ENCODE results near the gene DDX18.
"Not testable (repeated sequence)": the region's sequence is repeated elsewhere in the genome, so short reads cannot be mapped to it uniquely, and the experiment has no call there.

Gene DDX18

GRCh38 chr2:117814417-117815264, at the start of gene DDX18:
DDX18 (plus strand) TSS chr2:117814691; CDS start chr2:117814778, 87 bp downstream.
- peak; percentile 99 for DNase-seq

GRCh38 chr2:117770730-117771129, 43.8 kb upstream of the DDX18 start:
- DNase-seq, result no peak

DNA sequence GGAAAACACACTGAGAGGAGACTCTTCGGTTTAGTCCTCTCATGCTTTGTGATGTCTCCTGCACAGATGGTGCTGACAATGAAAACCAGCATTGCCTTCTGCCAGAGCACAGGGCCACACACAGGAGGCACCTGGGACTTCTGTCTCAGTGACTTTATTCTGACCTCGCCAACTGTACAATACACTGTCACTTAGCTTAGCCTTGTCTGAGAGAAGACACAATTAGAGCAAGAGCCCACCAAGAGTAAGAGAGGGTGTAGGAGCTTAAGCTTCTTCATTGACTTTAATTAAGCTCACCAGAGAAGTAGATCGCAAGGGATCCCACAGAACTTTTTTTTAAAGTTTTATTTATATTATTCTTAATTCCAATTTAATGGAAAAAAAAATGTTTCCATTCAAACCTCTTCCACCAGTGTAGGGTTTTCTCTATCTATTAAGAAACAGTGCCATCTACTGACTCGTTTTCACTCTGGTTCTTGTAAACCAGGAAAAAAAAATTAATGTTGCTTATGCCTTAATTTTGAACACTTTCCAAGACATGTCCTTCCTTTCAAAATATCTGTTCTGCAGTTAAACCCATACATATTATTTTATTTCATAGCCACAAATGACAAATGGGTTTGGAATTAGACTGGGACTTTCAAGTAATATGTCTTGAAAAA, 42.4 kb upstream of the DDX18 start:
- DNase-seq, result peak; percentile 91

DNA sequence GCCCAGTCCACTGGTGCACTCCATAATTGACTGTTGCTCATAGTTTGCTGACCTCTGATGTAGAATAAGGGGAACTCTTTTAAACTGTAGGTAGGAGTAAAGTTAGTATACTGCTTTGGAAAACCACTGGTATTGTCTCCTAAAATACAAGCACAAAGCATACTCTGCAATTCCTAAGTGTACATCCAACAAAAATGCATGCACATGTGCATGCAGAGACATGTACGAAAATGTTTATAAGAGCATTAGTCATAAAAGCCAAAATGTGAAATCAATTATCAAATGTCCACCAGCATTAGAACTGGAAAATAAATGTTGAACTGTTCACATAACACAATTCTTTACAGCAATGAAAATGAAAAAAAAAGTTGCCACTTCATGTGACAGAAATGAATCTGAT, 39.8 kb upstream of the DDX18 start:
- no peak for DNase-seq

DNA sequence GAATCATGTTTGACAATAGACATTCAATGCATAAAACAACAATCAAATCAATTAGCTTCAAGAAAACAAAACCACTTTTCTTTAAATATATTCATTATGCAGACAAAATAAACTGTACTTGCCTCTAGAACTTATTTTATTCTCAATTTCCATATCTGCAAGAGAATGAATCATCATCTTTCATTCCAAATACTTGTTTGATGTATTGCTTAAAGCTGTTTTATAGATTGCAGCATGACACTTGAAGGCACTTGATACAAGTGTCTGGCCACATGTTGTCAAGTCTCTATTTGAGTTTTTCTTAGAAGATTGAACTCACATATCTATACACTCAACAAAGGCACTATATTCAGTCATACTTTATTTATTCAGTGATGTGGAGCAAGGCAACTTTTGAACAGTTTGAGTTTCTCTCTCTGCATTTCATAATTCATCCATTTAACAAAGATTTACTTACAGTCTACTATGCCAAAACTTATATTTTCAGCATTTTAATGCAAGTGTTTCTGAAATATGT, 38.7 kb upstream of the DDX18 start:
- no peak for DNase-seq

- DNase-seq, result no peak
These were observed 37.6 kb upstream of the DDX18 start for GRCh38 chr2:117776888-117777287.

- DNase-seq, result peak; percentile 63
These were observed 28.8 kb upstream of the DDX18 start for GRCh38 chr2:117785740-117786139.

- no peak for DNase-seq
These were observed 28.0 kb upstream of the DDX18 start for GRCh38 chr2:117786520-117786919.

GRCh38 chr2:117789505-117789904, 25.0 kb upstream of the DDX18 start:
- no peak for DNase-seq

- DNase-seq, result no peak
These were observed 19.8 kb upstream of the DDX18 start for GRCh38 chr2:117794668-117795067.

- no peak for DNase-seq
These were observed 12.7 kb upstream of the DDX18 start for GRCh38 chr2:117801826-117802225.

DNA sequence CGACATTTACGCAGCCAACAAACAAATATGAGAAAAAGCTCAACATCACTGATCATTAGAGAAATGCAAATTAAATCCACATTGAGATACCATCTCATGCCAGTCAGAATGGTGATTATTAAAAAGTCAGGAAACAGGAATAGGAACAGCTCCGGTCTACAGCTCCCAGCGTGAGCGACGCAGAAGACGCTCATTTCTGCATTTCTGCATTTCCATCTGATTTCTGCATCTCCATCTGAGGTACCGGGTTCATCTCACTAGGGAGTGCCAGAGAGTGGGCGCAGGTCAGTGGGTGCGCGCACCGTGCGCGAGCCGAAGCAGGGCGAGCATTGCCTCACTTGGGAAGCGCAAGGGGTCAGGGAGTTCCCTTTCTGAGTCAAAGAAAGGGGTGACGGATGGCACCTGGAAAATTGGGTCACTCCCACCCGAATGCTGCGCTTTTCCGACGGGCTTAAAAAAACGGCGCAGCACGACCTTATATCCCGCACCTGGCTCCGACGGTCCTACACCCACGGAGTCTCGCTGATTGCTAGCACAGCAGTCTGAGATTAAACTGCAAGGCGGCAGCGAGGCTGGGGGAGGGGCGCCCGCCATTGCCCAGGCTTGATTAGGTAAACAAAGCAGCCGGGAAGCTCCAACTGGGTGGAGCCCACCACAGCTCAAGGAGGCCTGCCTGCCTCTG, 10.7 kb upstream of the DDX18 start:
- DNase-seq, result not testable (repeated sequence)

DNA sequence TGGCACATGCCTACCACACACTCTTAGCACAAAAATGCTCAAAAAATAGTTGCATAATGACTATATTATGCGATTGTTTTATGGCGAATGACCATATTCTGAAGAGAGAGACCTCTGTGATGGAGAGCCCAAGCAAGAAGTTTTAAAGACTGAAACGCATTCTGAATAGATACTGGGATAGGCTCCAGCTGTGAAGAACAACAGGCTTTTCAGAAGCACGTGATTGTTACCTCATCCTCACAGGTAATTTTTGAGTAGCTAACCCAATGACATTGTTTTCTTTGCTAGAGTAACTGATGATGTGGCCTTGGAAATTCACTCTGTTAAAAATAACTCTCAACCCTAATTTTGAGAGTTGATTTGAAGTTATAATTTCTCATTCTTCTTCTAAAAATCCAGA, 2.0 kb upstream of the DDX18 start:
- no peak for DNase-seq

GRCh38 chr2:117815946-117816345, 1.5 kb downstream of the DDX18 start:
- no peak for DNase-seq

DNA sequence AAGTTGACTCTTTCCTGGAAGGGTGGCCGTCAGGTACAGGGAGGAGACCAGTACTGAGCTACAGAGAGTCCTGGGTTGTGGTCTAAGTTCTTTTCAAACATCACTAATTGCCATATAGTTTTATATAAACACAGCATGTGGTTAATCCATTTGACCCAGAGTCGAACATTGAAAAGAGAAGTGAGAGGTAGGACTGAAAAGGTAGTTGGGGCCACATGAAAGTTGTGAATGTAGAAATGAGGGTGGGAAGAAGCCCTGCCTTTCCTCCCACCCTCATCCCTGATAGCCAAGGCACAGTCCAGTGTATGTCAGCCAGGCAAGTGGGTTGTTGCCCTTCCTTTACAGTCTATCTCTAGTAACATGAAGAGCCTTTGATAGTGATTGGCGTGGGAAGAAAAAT, 4.4 kb downstream of the DDX18 start:
- no peak for DNase-seq

DNA sequence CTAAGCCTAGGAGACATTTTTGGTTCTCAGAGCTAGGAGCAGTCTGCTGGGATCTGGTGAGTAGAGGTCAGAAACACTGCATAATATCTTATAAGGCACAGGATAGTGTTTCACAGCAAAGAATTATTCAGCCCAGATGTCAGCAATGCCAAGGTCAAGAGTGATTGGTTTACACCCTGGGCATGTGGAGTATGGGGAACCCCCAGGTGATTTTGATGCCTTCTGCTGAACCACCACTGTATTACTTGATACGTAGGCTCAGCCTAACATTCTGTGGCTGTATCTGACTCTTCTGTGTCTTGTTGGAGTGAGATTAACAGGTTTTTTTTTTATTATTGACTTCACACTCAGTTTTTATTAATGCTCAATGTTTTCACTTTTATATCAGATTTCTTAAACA, 6.0 kb downstream of the DDX18 start:
- DNase-seq, result no peak

GRCh38 chr2:117825437-117825836, 10.9 kb downstream of the DDX18 start:
- no peak for DNase-seq

DNA sequence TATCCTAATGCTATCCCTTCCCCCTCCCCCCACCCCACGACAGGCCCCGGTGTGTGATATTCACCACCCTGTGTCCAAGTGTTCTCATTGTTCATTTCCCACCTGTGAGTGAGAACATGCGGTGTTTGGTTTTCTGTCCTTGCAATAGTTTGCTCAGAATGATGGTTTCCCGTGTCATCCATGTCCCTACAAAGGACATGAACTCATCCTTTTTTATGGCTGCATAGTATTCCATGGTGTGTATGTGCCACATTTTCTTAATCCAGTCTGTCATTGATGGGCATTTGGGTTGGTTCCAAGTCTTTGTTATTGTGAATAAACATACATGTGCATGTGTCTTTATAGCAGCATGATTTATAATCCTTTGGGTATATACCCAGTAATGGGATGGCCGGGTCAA, 13.0 kb downstream of the DDX18 start:
- not testable (repeated sequence) for DNase-seq

DNA sequence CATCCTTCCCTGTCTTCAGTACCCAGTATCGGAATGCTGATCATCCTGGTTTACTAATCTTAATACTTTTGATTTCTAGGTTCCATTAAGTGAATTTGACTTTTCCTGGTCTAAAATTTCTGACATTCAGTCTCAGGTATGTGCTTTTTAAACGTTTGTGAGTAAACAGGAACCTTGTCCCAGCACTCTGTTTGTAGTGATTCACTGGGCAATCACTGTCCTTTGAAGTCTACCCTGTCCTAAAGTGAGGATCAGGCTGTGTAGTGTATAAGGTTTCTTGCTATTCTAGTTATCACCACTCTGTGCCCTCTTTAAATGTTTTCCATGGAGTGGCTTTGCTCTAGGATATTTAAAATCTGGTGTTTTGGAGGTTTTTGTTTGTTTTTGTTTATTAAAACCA, 14.4 kb downstream of the DDX18 start:
- no peak for DNase-seq

- DNase-seq, result no peak
These were observed 17.8 kb downstream of the DDX18 start for GRCh38 chr2:117832332-117832731.

- DNase-seq, result no peak
These were observed 18.6 kb downstream of the DDX18 start for GRCh38 chr2:117832905-117833613.

DNA sequence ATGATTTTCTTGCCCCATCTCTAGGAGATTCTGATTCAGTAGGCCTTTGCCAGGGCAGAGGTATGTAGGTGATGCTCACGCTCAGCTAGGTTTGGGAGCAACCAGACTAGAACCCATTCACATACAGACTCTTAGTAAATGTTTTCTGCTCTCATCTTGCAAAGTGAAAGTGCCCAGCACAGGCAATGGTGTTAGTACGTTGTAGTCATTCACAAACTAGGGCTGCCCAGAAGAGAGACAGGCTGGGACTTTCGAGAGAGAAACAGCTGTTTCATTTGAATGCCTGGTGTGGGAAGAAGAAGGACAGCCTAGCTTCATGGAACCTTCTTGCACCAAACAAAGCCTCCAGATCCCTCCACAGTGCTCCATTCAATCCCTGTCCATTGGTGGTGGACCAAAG, 19.4 kb downstream of the DDX18 start:
- DNase-seq, result no peak

DNA sequence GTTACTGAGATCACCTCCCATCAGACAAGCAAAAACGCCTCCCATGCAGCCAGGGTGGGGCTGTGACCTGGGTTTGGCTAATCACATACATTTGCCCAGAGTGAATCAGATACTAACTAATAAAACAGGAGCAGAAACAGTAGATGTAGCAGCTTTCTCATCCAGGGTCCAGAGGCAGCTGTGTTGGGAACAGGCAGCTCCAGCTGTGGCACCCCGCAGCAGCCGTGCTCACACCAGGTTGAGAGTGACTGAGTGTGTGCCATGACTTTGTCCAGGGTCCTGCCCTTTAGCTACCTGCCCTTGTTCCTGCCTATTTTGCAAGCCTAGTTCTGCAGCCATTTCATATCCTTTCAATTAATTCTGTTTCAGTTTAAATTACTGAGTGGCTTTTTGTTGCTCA, 20.5 kb downstream of the DDX18 start:
- DNase-seq, result no peak
